HepG2 (cell line): ENCODE measurements around the gene IKZF4. TPM values are rescaled to one million over a fixed set of nuclear protein-coding genes. Genes with fewer than 3 reads are reported as not detected.

Experiments
- ARHGAP35 ChIP-seq: sonication (generic); formaldehyde crosslinking; IDR thresholded peaks from 2 replicates; pipeline ENCODE4 v1.9.0; 2022; ENCODE audit warnings: mild to moderate bottlenecking, inconsistent platforms, moderate library complexity, missing genetic modification reagents, borderline replicate concordance
- ATM ChIP-seq: fragments of 450-650 bp; IDR thresholded peaks from 2 replicates; pipeline ENCODE4 v1.7.1; 2017; ENCODE audit warnings: mild to moderate bottlenecking, borderline replicate concordance
- BCL3 ChIP-seq: sonication (generic); formaldehyde crosslinking; IDR thresholded peaks from 2 replicates; pipeline ENCODE4 v1.5.1; 2020; ENCODE audit warnings: mild to moderate bottlenecking, missing genetic modification reagents, moderate library complexity
- BHLHE40 ChIP-seq: IDR thresholded peaks from 2 replicates; pipeline ENCODE4 v1.6.1; 2011; ENCODE audit warnings: low read length, improper control_type of control experiment
- CCDC6 ChIP-seq: sonication (generic); formaldehyde crosslinking; IDR thresholded peaks from 2 replicates; pipeline ENCODE4 v1.8.1; 2022; ENCODE audit warnings: mild to moderate bottlenecking, missing genetic modification reagents, moderate library complexity
- FOXO1 ChIP-seq: sonication (generic); formaldehyde crosslinking; IDR thresholded peaks from 2 replicates; pipeline ENCODE4 v1.4.0; 2020; ENCODE audit warnings: missing genetic modification reagents
- HNF4A ChIP-seq: sonication (generic); formaldehyde crosslinking; IDR thresholded peaks from 2 replicates; pipeline ENCODE4 v1.4.0; 2020; ENCODE audit warnings: missing genetic modification reagents
- HNRNPH1 ChIP-seq: fragments of 200-400 bp; formaldehyde crosslinking; optimal IDR thresholded peaks from 2 replicates; pipeline ENCODE3; 2017; ENCODE audit warnings: mild to moderate bottlenecking, low read depth, low read length
- REL ChIP-seq: sonication (generic); formaldehyde crosslinking; conservative IDR thresholded peaks from 2 replicates; pipeline ENCODE4 v1.8.0; 2022; ENCODE audit warnings: mild to moderate bottlenecking, missing genetic modification reagents, moderate library complexity
- RERE ChIP-seq: IDR thresholded peaks from 2 replicates; pipeline ENCODE4 v1.6.1; 2016; ENCODE audit warnings: low read depth, missing genetic modification reagents, missing compliant biosample characterization
- TOE1 ChIP-seq: sonication (generic); formaldehyde crosslinking; IDR thresholded peaks from 2 replicates; pipeline ENCODE4 v1.4.0; 2020; ENCODE audit warnings: mild to moderate bottlenecking, missing genetic modification reagents
- ZBTB2 ChIP-seq: sonication (generic); formaldehyde crosslinking; IDR thresholded peaks from 2 replicates; pipeline ENCODE4 v1.8.0; 2022; ENCODE audit warnings: low read depth, missing genetic modification reagents
- ZBTB7A ChIP-seq: sonication (generic); formaldehyde crosslinking; IDR thresholded peaks from 2 replicates; pipeline ENCODE4 v1.8.0; 2022; ENCODE audit warnings: mild to moderate bottlenecking, missing genetic modification reagents
- ZNF101 ChIP-seq: sonication (generic); formaldehyde crosslinking; IDR thresholded peaks from 2 replicates; pipeline ENCODE4 v1.4.0; 2020; ENCODE audit warnings: mild to moderate bottlenecking, low read depth, missing genetic modification reagents, borderline replicate concordance
- ZNF275 ChIP-seq: sonication (generic); formaldehyde crosslinking; IDR thresholded peaks from 2 replicates; pipeline ENCODE4 v1.8.0; 2022; ENCODE audit warnings: missing genetic modification reagents, mild to moderate bottlenecking, inconsistent platforms, borderline replicate concordance
- ZNF580 ChIP-seq: IDR thresholded peaks from 2 replicates; pipeline ENCODE4 v1.6.1; 2016; ENCODE audit warnings: low read depth, borderline replicate concordance
- ZNF879 ChIP-seq: sonication (generic); formaldehyde crosslinking; IDR thresholded peaks from 2 replicates; pipeline ENCODE4 v1.8.1; 2023; ENCODE audit warnings: missing genetic modification reagents
- polyA plus RNA-seq, 8 experiments: library from polyadenylated mRNA; depleted of rRNA in 3 of 8; stranded (reverse) in 7 of 8; unstranded in 1 of 8; fragments of >200 nt; fragmentation: Illumina TruSeq in 4 of 8; extraction: Trizol in 4 of 8; gene quantifications; 2 replicates each; pipeline versions ENCODE4 v1.2.1 to v1.2.3, GENCODE V29; 2011 to 2016; ENCODE audit warnings: low read depth in 4 of 8, missing spikeins in 1 of 8, mixed read lengths in 1 of 8; ENCODE audit not compliant: insufficient read depth in 1 of 8
- total RNA-seq, 5 experiments: library from RNA; depleted of rRNA; stranded (reverse); fragments of >200 nt; fragmentation: Illumina TruSeq; extraction: Trizol; gene quantifications; 2 replicates each; pipeline ENCODE4 v1.2.3, GENCODE V29; 2016; ENCODE audit warnings: low read depth in 1 of 5

Gene IKZF4
- total and polyA plus RNA-seq, 2 of the 13 experiments (the other 11 are each of a cell fraction or from before 2014, with no cell fraction given), result 0.58 to 2.2 TPM

GRCh38 chr12:56081393-56082347 lies 60.8 kb downstream of the IKZF4 start (continued):
- TF ChIP-seq CCDC6 (CRISPR knock-in tag) (peak; percentile 92), HNF4A (CRISPR knock-in tag) (peak; percentile 100), TOE1 (0 out of 2 replicates have a peak, but pooled peaks have one; percentile 25), ARHGAP35 (CRISPR knock-in tag) (peak; percentile 85; the same call in 1 of the 2 replicates), ATM (no peak), ZNF101 (CRISPR knock-in tag) (0 out of 2 replicates have a peak, but pooled peaks have one; percentile 52), ZNF879 (0 out of 2 replicates have a peak, but pooled peaks have one; percentile 37), REL (CRISPR knock-in tag) (peak; percentile 95), ZBTB2 (CRISPR knock-in tag) (peak; percentile 74), BCL3 (CRISPR knock-in tag) (peak; percentile 76; the same call in 1 of the 2 replicates), BHLHE40 (peak; percentile 90), ZNF580 (peak; percentile 99), ZBTB7A (peak; percentile 86; the same call in 1 of the 2 replicates), HNRNPH1 (peak; percentile 78), FOXO1 (peak; percentile 100), RERE (CRISPR knock-in tag) (peak; percentile 90), ZNF275 (no peak)
